ENCODE measurements around the gene ANAPC5.

DNA sequence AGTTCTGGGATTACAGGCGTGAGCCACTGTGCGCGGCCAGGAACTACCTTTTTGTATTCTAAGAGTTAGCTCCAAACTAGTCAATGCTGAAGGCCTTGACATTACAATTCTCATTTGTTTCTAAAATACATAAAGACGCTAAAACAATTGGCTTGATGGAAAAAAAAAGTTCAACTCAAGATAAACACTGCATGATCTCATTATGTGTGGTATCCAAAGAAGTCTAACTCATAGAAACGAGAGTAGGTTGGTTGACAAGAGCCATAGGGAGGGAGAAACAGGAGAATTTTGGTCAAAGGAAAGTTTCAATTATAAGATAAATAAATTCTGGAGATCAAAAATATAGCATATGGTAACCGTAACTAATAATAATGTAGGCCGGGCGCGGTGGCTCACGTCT lies 27.7 kb upstream of the ANAPC5 start:
- TF ChIP-seq, protein P1, sequence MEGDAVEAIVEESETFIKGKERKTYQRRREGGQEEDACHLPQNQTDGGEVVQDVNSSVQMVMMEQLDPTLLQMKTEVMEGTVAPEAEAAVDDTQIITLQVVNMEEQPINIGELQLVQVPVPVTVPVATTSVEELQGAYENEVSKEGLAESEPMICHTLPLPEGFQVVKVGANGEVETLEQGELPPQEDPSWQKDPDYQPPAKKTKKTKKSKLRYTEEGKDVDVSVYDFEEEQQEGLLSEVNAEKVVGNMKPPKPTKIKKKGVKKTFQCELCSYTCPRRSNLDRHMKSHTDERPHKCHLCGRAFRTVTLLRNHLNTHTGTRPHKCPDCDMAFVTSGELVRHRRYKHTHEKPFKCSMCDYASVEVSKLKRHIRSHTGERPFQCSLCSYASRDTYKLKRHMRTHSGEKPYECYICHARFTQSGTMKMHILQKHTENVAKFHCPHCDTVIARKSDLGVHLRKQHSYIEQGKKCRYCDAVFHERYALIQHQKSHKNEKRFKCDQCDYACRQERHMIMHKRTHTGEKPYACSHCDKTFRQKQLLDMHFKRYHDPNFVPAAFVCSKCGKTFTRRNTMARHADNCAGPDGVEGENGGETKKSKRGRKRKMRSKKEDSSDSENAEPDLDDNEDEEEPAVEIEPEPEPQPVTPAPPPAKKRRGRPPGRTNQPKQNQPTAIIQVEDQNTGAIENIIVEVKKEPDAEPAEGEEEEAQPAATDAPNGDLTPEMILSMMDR (IDR thresholded peaks at IDR 0.05; ENCODE audit: insufficient read depth, low read length, poor library complexity, severe bottlenecking) = no peak
- TF ChIP-seq EZH2phosphoT487 (conservative IDR thresholded peaks at IDR 0.05; ENCODE audit: low read length) = no peak

All from SU-DHL-6 (cell line).